ACC112 (cell line): ENCODE measurements around the gene ARSB.

ENCODE experiments used
- H2AFZ ChIP-seq: fragments of 200-600 bp; sonication (generic); one replicate; pipeline ENCODE4 v1.6.0; 2017; ENCODE audit warnings: antibody characterized with exemption, low read length; ENCODE audit not compliant: unreplicated experiment
- H3K27ac ChIP-seq: fragments of 200-600 bp; sonication (generic); 2 replicates; pipeline ENCODE4 v1.5.1; 2014; ENCODE audit warnings: low read depth, mild to moderate bottlenecking, antibody characterized with exemption, low read length, moderate library complexity
- H3K27me3 ChIP-seq: fragments of 200-600 bp; sonication (generic); 2 replicates; pipeline ENCODE4 v1.6.1; 2014; ENCODE audit warnings: mild to moderate bottlenecking, antibody characterized with exemption, low read length, moderate library complexity, mixed read lengths; ENCODE audit not compliant: insufficient read depth
- H3K36me3 ChIP-seq: fragments of 200-600 bp; sonication (generic); 2 replicates; pipeline ENCODE4 v1.6.1; 2016; ENCODE audit warnings: mild to moderate bottlenecking, antibody characterized with exemption, low read length, moderate library complexity, mixed read lengths; ENCODE audit not compliant: insufficient read depth
- H3K4me1 ChIP-seq: fragments of 200-600 bp; sonication (generic); one replicate; pipeline ENCODE4 v1.6.1; 2016; ENCODE audit warnings: low read length, mixed read lengths; ENCODE audit not compliant: insufficient read depth, unreplicated experiment, control insufficient read depth
- H3K4me3 ChIP-seq: fragments of 200-600 bp; sonication (generic); 2 replicates; pipeline ENCODE4 v1.5.1; 2014; ENCODE audit warnings: mild to moderate bottlenecking, low read depth, low read length
- H3K79me2 ChIP-seq: fragments of 200-600 bp; sonication (generic); one replicate; pipeline ENCODE4 v1.6.0; 2016; ENCODE audit warnings: low read length; ENCODE audit not compliant: control insufficient read depth, unreplicated experiment, insufficient read depth

The ARSB gene

DNA sequence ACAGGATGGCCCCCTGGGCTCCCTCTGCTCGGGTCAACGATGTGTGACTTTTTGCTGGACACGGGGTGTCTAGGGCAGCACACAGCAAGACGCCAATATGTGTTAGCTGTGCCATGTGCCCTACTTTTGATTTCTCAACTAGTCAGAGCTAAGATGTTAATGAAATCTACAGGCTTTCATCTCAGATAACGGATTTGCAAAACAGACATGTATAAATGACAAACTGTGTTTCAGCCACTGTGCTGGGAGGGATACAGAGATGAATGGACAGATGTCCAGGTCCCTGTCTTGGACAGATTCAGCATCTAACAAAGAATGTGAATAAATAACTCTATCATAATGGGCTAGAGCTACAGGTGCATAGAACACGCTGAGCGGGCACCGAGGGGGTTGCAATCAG, 176.3 kb downstream of the ARSB start:
- Histone ChIP-seq H3K4me3 (no peak overlapping the region), H3K4me1 (peaks cover 13% of the 10 kb centered on the region), H3K36me3 (no peaks in the 10 kb centered on the region), H3K27me3 (no peaks in the 10 kb centered on the region), H2AFZ (no peak overlapping the region), H3K79me2 (no peaks in the 10 kb centered on the region), H3K27ac (no peak overlapping the region)

DNA sequence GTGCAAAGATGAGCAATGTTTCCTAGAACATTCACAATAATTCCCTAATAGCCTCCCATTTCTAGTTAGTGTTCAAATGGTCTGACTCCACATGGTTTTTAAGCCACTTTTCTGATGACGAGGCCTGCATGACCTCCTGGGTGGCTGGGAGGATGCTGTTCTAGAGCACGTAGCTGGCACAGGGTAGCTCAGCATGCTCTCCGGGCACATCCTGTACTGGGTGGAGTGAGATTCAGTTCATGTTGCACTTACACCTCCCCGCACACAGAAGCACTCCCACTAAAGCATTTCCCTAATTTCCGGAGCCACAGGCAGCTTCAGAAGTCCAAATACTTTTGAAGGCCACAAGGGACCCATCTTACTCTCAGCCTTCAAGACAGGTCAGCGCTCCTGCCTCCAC, 176.7 kb downstream of the ARSB start:
- H2AFZ ChIP-seq = no peak overlapping the region
- no peak overlapping the region for H3K27ac ChIP-seq
- no peaks in the 10 kb centered on the region for H3K79me2 ChIP-seq
- peaks cover 13% of the 10 kb centered on the region for H3K4me1 ChIP-seq
- H3K4me3 ChIP-seq = no peak overlapping the region
- H3K27me3 ChIP-seq = no peaks in the 10 kb centered on the region
- H3K36me3 ChIP-seq = no peaks in the 10 kb centered on the region

DNA sequence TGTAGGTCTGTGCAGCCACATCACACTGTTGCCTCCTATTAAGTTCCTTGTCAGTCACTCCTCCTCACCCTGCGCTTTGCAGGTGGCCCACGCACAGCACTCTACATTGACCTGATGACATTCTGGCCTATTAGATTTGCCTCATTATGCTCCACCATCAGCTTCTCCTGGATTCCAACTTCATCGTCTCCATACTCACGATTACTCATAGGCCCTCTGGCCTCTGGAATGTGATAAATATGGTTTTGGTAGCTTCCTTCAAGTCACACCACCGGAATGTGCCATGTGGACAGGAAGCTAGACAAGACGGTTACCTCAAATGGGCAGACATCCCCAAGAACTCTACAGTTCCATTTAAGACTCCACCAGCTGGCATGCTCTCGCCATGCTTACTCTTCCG, 178.6 kb downstream of the ARSB start:
- Histone ChIP-seq H3K36me3 (no peaks in the 10 kb centered on the region), H3K79me2 (no peaks in the 10 kb centered on the region), H3K4me3 (no peak overlapping the region), H3K27me3 (no peaks in the 10 kb centered on the region), H3K27ac (peak overlapping the region; percentile 37; the same call in 1 of the 2 replicates), H3K4me1 (peaks cover 13% of the 10 kb centered on the region), H2AFZ (no peak overlapping the region)

DNA sequence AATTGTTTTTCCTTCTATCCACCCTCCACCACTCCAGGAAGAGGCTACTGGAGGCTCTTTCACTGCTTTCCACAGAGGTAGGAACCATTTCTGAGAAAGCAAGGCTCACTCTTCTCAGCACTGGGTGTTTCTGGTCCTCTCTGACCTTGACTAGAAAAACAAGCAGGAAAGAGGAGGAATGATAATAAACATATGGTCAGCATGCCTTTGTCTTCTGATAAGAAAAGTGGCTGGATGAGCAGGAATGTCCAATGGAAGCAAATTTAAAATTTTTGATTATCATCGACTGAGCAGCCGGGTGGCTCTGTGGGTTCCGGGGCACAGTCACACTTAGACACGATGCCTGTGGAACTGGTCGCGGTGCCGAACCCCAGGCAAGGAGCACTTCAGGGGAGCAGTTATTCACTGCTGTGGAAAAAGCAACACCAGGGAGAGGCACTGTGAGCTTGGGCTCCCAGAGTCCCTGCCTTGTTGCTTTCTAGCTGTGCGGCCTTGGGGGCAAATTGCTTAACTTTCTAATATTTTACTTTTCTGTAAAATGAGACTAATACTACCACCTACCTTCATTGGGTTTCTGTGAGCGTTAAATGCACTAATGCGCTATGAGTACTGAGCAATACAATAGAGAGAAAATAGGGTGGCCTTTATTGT, 179.5 kb downstream of the ARSB start:
- Histone ChIP-seq H3K79me2 (no peaks in the 10 kb centered on the region), H3K27me3 (no peaks in the 10 kb centered on the region), H3K4me3 (no peak overlapping the region), H3K36me3 (no peaks in the 10 kb centered on the region), H3K4me1 (peaks cover 13% of the 10 kb centered on the region), H3K27ac (no peak overlapping the region), H2AFZ (no peak overlapping the region)

DNA sequence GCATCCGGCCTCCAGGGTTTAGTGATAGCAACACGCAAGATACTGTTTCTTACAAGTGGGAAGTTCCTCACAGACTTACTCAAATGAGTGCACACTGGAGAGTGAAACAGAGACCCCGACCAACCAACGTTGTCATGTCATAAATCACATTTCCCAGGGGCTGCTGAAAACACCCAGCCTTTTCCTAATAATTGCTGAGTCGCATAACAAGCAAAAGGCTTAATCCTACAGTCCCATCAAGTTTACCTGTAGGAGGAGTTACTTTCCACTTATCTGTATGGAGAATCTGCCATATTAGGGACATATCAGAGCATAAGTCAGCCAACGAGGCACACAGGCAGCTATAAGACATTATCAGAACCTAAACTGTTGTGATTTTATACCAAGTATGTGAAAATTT, 180.1 kb downstream of the ARSB start:
- Histone ChIP-seq H3K27ac (no peak overlapping the region), H3K79me2 (no peaks in the 10 kb centered on the region), H3K4me1 (peaks cover 13% of the 10 kb centered on the region), H3K27me3 (no peaks in the 10 kb centered on the region), H3K36me3 (no peaks in the 10 kb centered on the region), H2AFZ (no peak overlapping the region), H3K4me3 (no peak overlapping the region)

DNA sequence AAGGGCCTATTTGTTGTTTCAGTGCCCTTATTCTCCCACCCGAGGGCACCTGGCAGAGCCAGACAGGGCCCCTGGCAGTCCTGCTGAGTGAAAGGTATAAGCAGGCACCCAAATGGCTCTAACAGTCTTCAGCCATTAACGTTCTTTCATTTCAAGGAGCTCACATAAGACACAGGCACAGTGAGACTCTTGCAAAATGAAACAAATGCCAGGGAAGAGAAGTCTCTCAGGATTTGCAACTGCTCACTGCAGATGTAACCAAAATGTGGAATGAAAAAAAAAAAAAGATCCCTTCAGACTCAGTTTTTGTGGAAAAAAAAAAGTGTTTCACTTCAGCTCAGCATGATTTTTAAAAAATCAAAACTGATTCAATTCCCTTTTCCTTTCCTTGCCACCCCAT, 181.2 kb downstream of the ARSB start:
- H3K36me3 ChIP-seq = no peaks in the 10 kb centered on the region
- no peaks in the 10 kb centered on the region for H3K27me3 ChIP-seq
- no peaks in the 10 kb centered on the region for H3K79me2 ChIP-seq
- H3K4me3 ChIP-seq = no peak overlapping the region
- peaks cover 13% of the 10 kb centered on the region for H3K4me1 ChIP-seq
- no peak overlapping the region for H3K27ac ChIP-seq
- H2AFZ ChIP-seq = no peak overlapping the region

DNA sequence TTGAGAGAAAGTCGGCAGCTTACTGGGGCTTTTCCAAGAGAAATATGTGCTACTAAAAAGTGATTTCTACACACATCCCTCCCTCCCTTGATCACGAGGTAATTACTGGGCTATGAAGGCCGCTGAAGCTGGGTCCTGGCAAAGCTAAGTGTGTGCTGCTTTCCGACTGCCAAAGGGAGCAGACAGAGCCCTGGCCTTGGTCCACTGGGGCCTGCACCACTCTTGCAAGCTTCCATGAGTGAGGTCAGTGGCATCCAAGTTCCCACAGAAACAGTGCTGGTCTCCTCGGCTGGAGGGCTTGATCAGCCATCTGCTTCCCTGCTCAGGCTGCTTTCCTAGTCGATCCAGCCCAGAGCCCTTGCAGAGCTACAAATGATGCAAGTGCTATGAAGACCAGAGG, 181.8 kb downstream of the ARSB start:
- Histone ChIP-seq H2AFZ (no peak overlapping the region), H3K27ac (no peak overlapping the region), H3K4me3 (no peak overlapping the region), H3K4me1 (peaks cover 13% of the 10 kb centered on the region), H3K36me3 (no peaks in the 10 kb centered on the region), H3K27me3 (no peaks in the 10 kb centered on the region), H3K79me2 (no peaks in the 10 kb centered on the region)

DNA sequence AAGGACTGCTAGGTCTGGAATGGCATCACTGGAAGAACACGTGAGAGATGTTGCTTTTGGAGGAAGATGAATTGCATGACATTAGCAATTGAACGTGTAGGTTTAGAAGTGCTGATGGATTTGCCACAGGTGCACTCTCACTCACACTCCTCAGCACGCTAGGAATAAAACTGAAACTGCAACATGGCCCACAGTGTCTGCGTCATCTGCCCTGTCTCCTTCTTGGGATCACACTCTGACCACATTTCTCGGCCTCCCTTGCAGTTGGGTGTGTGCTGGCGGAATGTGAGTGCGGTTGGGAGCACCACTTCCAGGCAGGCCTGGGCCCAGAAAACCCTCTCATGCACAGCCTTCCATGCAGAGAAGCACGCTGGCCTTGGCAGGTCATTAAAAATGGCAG, 183.7 kb downstream of the ARSB start:
- peaks cover 3% of the 10 kb centered on the region for H3K4me1 ChIP-seq
- H3K4me3 ChIP-seq = no peak overlapping the region
- H3K36me3 ChIP-seq = no peaks in the 10 kb centered on the region
- H3K27ac ChIP-seq = no peak overlapping the region
- no peak overlapping the region for H2AFZ ChIP-seq
- H3K27me3 ChIP-seq = no peaks in the 10 kb centered on the region
- no peaks in the 10 kb centered on the region for H3K79me2 ChIP-seq

DNA sequence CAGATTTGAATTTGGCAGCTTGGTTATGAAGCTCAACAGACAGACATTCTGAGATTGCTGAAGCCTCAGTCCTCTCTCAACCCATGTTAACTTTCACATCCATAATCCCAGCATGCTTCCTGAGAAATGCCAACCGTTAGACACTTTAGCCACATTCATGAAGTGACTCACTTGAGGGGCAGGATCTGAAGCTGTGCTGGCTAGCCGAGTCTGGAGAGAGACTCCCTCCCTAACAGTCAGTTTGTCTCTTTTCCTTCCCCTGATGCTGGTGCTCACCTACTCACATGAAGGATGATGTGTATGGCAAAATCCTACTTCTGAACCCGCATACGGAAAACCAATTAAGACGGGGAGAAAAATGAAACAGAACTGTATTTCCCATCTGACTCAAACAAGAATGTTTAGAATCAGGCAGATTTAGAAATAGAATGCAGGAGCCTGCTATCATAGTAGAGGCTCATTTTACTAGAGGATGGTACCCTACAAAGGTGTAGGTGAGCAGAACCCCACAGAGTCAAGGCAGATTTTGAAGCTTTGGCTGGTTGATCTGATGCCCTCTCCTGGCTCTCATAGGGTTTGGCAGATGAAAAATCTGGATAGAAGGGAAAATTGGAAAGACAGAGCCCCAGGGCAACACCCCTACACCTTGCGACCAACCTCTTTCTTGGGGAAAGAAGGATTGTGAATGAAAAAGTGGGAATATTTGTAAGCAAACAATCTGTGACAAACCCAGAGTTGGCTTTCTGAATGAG, 185.7 kb downstream of the ARSB start:
- Histone ChIP-seq H3K4me1 (no peaks in the 10 kb centered on the region), H3K27me3 (no peaks in the 10 kb centered on the region), H3K79me2 (no peaks in the 10 kb centered on the region), H3K27ac (no peak overlapping the region), H3K4me3 (no peak overlapping the region), H3K36me3 (no peaks in the 10 kb centered on the region), H2AFZ (peak overlapping the region; percentile 7)

DNA sequence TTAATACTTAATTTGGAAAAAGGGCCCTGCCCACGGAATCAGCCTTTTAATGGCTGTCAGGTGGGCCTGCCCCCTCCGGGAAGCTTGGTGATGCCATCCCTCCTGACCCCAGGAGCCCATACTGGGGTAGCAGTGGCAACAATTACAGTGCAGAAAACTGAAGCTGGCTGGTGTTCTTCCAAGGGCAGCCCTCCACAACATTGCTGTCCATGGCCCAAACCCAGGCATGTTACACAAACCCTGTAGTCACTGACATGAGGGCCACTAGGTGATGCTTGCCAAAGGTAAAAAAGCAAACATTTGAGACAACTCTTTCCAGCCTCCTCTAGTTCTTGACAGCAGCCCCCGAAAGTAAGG, 186.5 kb downstream of the ARSB start:
- no peak overlapping the region for H3K27ac ChIP-seq

DNA sequence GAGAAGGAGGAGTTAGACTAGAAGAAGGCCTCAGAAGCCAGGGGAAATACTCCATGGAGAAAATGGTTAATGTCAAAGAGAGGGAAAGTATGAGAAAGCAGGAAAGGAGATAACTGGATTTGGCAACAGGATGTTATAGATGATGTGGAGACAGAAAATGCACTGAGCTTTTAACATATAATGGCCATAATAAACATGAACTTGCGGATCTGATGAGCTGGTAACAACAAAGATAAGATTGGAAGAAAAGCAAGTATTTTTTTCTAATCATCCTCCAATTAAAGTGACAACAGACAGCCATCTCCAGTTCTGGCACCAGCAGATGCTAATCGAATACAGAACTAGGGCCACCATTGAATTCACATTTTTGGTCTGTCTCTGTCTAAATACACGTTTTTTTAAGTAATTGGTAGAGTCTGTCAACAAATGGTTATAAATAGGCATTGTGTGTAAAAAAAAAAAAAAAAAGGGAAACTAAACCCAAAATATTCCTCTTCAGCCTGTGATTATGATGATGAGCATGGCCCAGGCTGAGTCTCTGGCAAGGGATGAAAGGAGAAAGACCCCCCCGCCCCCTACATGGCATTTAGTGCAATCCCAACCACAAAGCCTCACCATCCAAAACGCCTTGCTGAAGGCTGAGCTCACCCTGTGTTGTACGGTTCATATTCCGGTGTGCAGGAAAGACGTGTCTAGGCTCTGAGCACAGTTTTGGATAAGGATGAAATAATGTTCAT, 187.0 kb downstream of the ARSB start:
- Histone ChIP-seq H3K27ac (no peak overlapping the region), H2AFZ (no peak overlapping the region), H3K36me3 (no peaks in the 10 kb centered on the region), H3K27me3 (no peaks in the 10 kb centered on the region), H3K4me1 (no peaks in the 10 kb centered on the region), H3K4me3 (no peak overlapping the region), H3K79me2 (no peaks in the 10 kb centered on the region)

More for the DNA sequence above, 186.5 kb downstream of the ARSB start:
- Histone ChIP-seq H3K36me3 (no peaks in the 10 kb centered on the region), H3K4me3 (no peak overlapping the region), H2AFZ (no peak overlapping the region), H3K27me3 (no peaks in the 10 kb centered on the region), H3K79me2 (no peaks in the 10 kb centered on the region), H3K4me1 (no peaks in the 10 kb centered on the region)
